SK-N-SH treated with all-trans-retinoic acid at 6 μM for 48 hours (cell line): ENCODE measurements around the gene KIFC1.
A peak's percentile ranks its signal among the peaks of the same experiment; 100 is the strongest.

Experiments
- ATAC-seq: fragments of 200-7000 bp; cut with Tn5 transposase; 3 replicates; pipeline ENCODE4 v1.9.1; 2020; ENCODE audit warnings: mild to moderate bottlenecking, moderate library complexity
- ARNTL ChIP-seq: fragments of 450-650 bp; formaldehyde crosslinking; IDR thresholded peaks from 2 replicates; pipeline ENCODE4 v1.5.0; 2020; ENCODE audit warnings: low read depth, mild to moderate bottlenecking, moderate library complexity, borderline replicate concordance
- CREB5 ChIP-seq: fragments of 250-450 bp; sonication (Bioruptor Pico); IDR thresholded peaks from 2 replicates; pipeline ENCODE4 v1.5.1; 2020; ENCODE audit warnings: low read depth, mild to moderate bottlenecking, moderate library complexity
- ESRRG ChIP-seq: fragments of 250-450 bp; sonication (Bioruptor Pico); IDR thresholded peaks from 2 replicates; pipeline ENCODE4 v1.6.1; 2021; ENCODE audit warnings: mild to moderate bottlenecking
- GLIS3 ChIP-seq: fragments of 250-450 bp; sonication (Bioruptor Pico); IDR thresholded peaks from 2 replicates; pipeline ENCODE4 v1.5.0; 2020; ENCODE audit warnings: mild to moderate bottlenecking, moderate library complexity
- ISL1 ChIP-seq: fragments of 250-450 bp; sonication (Bioruptor Pico); IDR thresholded peaks from 2 replicates; pipeline ENCODE4 v2.1.2; 2022; ENCODE audit warnings: mild to moderate bottlenecking, moderate library complexity
- OSR1 ChIP-seq: fragments of 250-450 bp; sonication (Bioruptor Pico); IDR thresholded peaks from 2 replicates; pipeline ENCODE4 v1.8.0; 2022; ENCODE audit warnings: moderate library complexity, mild to moderate bottlenecking, inconsistent platforms
- PATZ1 ChIP-seq: fragments of 250-450 bp; sonication (Bioruptor Pico); IDR thresholded peaks from 2 replicates; pipeline ENCODE4 v1.8.0; 2020; ENCODE audit warnings: mild to moderate bottlenecking, moderate library complexity, borderline replicate concordance
- POU6F1 ChIP-seq: fragments of 250-450 bp; sonication (Bioruptor Pico); IDR thresholded peaks from 2 replicates; pipeline ENCODE4 v1.8.0; 2021; ENCODE audit warnings: low read depth, mild to moderate bottlenecking, moderate library complexity, borderline replicate concordance
- PPARA ChIP-seq: fragments of 250-450 bp; sonication (Bioruptor Pico); IDR thresholded peaks from 2 replicates; pipeline ENCODE4 v1.5.0; 2020; ENCODE audit warnings: mild to moderate bottlenecking, borderline replicate concordance
- RARB ChIP-seq: fragments of 250-450 bp; sonication (Bioruptor Pico); IDR thresholded peaks from 2 replicates; pipeline ENCODE4 v1.8.0; 2021; ENCODE audit warnings: mild to moderate bottlenecking, moderate library complexity
- SNAI2 ChIP-seq: fragments of 250-450 bp; sonication (Bioruptor Pico); IDR thresholded peaks from 2 replicates; pipeline ENCODE4 v1.5.0; 2020; ENCODE audit warnings: mild to moderate bottlenecking, moderate library complexity
- TCF4 ChIP-seq: fragments of 250-450 bp; sonication (Bioruptor Pico); IDR thresholded peaks from 2 replicates; pipeline ENCODE4 v1.8.0; 2021; ENCODE audit warnings: mild to moderate bottlenecking, moderate library complexity, borderline replicate concordance
- TOX ChIP-seq: fragments of 250-450 bp; sonication (Bioruptor Pico); IDR thresholded peaks from 2 replicates; pipeline ENCODE4 v1.8.0; 2021; ENCODE audit warnings: mild to moderate bottlenecking, moderate library complexity, borderline replicate concordance
- ZFP30 ChIP-seq: fragments of 450-650 bp; formaldehyde crosslinking; IDR thresholded peaks from 2 replicates; pipeline ENCODE4 v1.5.0; 2022; ENCODE audit warnings: mild to moderate bottlenecking, moderate library complexity
- ZNF565 ChIP-seq: fragments of 450-650 bp; formaldehyde crosslinking; conservative IDR thresholded peaks from 2 replicates; pipeline ENCODE4 v1.5.0; 2020; ENCODE audit warnings: low read depth, mild to moderate bottlenecking, moderate library complexity
- ZNF70 ChIP-seq: fragments of 450-650 bp; formaldehyde crosslinking; IDR thresholded peaks from 2 replicates; pipeline ENCODE4 v1.5.0; 2020; ENCODE audit warnings: mild to moderate bottlenecking, moderate library complexity
- TF ChIP-seq, protein P1 (sequence below): fragments of 250-450 bp; sonication (Bioruptor Pico); IDR thresholded peaks from 2 replicates; pipeline ENCODE4 v1.5.0; 2020; ENCODE audit warnings: mild to moderate bottlenecking, moderate library complexity

Gene KIFC1

DNA sequence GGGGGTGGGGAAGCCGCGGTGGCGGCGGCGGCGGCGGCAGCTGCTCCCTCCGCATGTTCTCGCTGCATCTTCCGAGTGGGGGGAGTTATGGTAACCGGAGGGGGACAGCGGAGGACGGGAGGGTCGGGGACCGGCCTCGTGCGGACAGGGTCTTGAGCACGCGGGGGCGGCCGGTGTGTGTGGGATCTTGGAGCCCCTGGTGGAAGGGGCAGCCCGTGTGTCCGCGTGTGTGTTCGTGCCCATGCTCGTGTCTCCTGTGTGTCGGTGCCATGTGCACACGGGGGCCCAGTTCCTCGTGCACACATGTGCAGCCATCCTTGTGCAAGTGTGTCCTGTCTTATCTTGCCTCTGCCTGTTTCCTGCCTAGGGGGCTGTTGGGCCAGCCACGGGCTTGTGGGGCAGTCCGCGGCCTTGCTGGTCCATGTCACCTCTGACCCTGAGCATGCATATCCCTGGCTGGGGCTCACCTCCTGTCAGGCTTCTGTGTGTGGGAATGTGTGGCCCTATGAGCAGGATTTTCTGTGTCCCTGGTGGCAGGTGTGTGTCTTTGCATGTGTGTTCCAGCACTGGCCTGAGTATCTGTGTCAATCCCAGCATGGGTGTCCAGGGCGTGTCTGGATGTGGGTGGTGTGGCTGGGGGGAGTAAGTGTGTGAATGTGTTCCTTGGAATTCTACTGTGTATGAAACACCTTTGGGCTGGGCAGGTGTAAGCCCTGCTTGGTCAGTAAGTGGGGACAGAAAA is 36.8 kb downstream of the KIFC1 start:
- no peak for TF ChIP-seq PPARA (CRISPR knock-in tag)
- TF ChIP-seq SNAI2, result no peak
- no peak for TF ChIP-seq TOX (CRISPR knock-in tag)
- no peak for TF ChIP-seq RARB (CRISPR knock-in tag)
- TF ChIP-seq GLIS3, result no peak
- no peak for TF ChIP-seq CREB5 (CRISPR knock-in tag)
- no peak for TF ChIP-seq POU6F1 (CRISPR knock-in tag)
- TF ChIP-seq PATZ1, result no peak
- no peak for TF ChIP-seq ARNTL (CRISPR knock-in tag)
- no peak for TF ChIP-seq OSR1
- no peak for TF ChIP-seq ZNF565 (CRISPR knock-in tag)
- no peak for TF ChIP-seq TCF4 (CRISPR knock-in tag)
- no peak for TF ChIP-seq ZNF70 (CRISPR knock-in tag)
- TF ChIP-seq ISL1 (CRISPR knock-in tag), result no peak
- TF ChIP-seq, all 23 proteins: peak for 0
- peak; percentile 14 for ATAC-seq

- no peak for ATAC-seq
These were observed 37.5 kb downstream of the KIFC1 start for GRCh38 chr6:33428966-33429749.

More at GRCh38 chr6:33428966-33429749, 37.5 kb downstream of the KIFC1 start:
- TF ChIP-seq ESRRG (CRISPR knock-in tag), result no peak
- no peak for TF ChIP-seq OSR1
- TF ChIP-seq, protein P1, sequence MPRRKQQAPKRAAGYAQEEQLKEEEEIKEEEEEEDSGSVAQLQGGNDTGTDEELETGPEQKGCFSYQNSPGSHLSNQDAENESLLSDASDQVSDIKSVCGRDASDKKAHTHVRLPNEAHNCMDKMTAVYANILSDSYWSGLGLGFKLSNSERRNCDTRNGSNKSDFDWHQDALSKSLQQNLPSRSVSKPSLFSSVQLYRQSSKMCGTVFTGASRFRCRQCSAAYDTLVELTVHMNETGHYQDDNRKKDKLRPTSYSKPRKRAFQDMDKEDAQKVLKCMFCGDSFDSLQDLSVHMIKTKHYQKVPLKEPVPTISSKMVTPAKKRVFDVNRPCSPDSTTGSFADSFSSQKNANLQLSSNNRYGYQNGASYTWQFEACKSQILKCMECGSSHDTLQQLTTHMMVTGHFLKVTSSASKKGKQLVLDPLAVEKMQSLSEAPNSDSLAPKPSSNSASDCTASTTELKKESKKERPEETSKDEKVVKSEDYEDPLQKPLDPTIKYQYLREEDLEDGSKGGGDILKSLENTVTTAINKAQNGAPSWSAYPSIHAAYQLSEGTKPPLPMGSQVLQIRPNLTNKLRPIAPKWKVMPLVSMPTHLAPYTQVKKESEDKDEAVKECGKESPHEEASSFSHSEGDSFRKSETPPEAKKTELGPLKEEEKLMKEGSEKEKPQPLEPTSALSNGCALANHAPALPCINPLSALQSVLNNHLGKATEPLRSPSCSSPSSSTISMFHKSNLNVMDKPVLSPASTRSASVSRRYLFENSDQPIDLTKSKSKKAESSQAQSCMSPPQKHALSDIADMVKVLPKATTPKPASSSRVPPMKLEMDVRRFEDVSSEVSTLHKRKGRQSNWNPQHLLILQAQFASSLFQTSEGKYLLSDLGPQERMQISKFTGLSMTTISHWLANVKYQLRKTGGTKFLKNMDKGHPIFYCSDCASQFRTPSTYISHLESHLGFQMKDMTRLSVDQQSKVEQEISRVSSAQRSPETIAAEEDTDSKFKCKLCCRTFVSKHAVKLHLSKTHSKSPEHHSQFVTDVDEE, result no peak
- TF ChIP-seq ZFP30, result no peak
- no peak for TF ChIP-seq PATZ1
- TF ChIP-seq TOX (CRISPR knock-in tag), result no peak
- TF ChIP-seq SNAI2, result no peak
- TF ChIP-seq ARNTL (CRISPR knock-in tag), result no peak
- no peak for TF ChIP-seq ZNF70 (CRISPR knock-in tag)
